Stimulated activated CD8-positive, alpha-beta memory T cell treated with anti-CD3 and anti-CD28 coated beads, Interleukin-7, amount 100 ng/mL, for 24 hours (primary cell): Measurements from ENCODE around the gene CACNA1A.
A peak's percentile ranks its signal among the peaks of the same experiment; 100 is the strongest.
"Not testable (repeated sequence)": the region's sequence is repeated elsewhere in the genome, so short reads cannot be mapped to it uniquely, and the experiment has no call there.

Experiments
- DNase-seq: peaks from one replicate; pipeline ENCODE4 v3.0.0-alpha.2; 2020; ENCODE audit warnings: low read depth

The CACNA1A gene

GRCh38 chr19:13229246-13229645 is 277.0 kb downstream of the CACNA1A start:
- DNase-seq = no peak

- DNase-seq = no peak
These were observed 277.7 kb downstream of the CACNA1A start for GRCh38 chr19:13228561-13228960.

- DNase-seq = no peak
These were observed 279.3 kb downstream of the CACNA1A start for GRCh38 chr19:13226983-13227382.

- no peak for DNase-seq
These were observed 280.1 kb downstream of the CACNA1A start for GRCh38 chr19:13225973-13226865.

GRCh38 chr19:13225085-13225484 is 281.2 kb downstream of the CACNA1A start:
- DNase-seq = no peak

- no peak for DNase-seq
These were observed 285.4 kb downstream of the CACNA1A start for GRCh38 chr19:13220847-13221246.

GRCh38 chr19:13215572-13216380 is 290.5 kb downstream of the CACNA1A start:
- DNase-seq = no peak

GRCh38 chr19:13214036-13214730 is 292.1 kb downstream of the CACNA1A start:
- no peak for DNase-seq

GRCh38 chr19:13212759-13213330 is 293.4 kb downstream of the CACNA1A start:
- DNase-seq = peak; percentile 59

GRCh38 chr19:13211426-13212308 is 294.6 kb downstream of the CACNA1A start:
- DNase-seq = no peak

GRCh38 chr19:13210941-13211340 is 295.3 kb downstream of the CACNA1A start:
- DNase-seq = no peak

- DNase-seq = no peak
These were observed 295.9 kb downstream of the CACNA1A start for GRCh38 chr19:13210339-13210775.

- DNase-seq = no peak
These were observed 296.6 kb downstream of the CACNA1A start for GRCh38 chr19:13209484-13210338.

GRCh38 chr19:13208672-13209483 is 297.4 kb downstream of the CACNA1A start:
- DNase-seq = no peak

GRCh38 chr19:13207846-13208671 is 298.2 kb downstream of the CACNA1A start:
- DNase-seq = peak; percentile 45

GRCh38 chr19:13207237-13207845 is 298.9 kb downstream of the CACNA1A start:
- DNase-seq = no peak

GRCh38 chr19:13206587-13206986 is 299.7 kb downstream of the CACNA1A start:
- DNase-seq = no peak

- DNase-seq = not testable (repeated sequence)
These were observed 304.2 kb downstream of the CACNA1A start for GRCh38 chr19:13202112-13202511.
